ENCODE data around the gene KLHL12. TPM values are rescaled to one million over a fixed set of nuclear protein-coding genes. Genes with fewer than 3 reads are reported as not detected.
A peak's percentile ranks its signal among the peaks of the same experiment; 100 is the strongest.

Gene KLHL12
- total RNA-seq, 1 donor from 2014 or later: 24.0 TPM

GRCh38 chr1:202968351-202968750 is 41.3 kb upstream of the KLHL12 start:
- peaks cover 30% of the 10 kb centered on the region for H3K4me1 Mint-ChIP-seq (ENCODE audit: low read depth)
- no peak overlapping the region for H3K4me3 Mint-ChIP-seq (ENCODE audit: unreplicated experiment)
- no peak overlapping the region for H3K27ac Mint-ChIP-seq (ENCODE audit: unreplicated experiment)
- no peak for DNase-seq (ENCODE audit: low spot score)
- no peak for TF ChIP-seq CTCF (IDR thresholded peaks at IDR 0.05)
- H3K9me3 Mint-ChIP-seq (ENCODE audit: low read depth): no peaks in the 10 kb centered on the region
- H3K36me3 Mint-ChIP-seq (ENCODE audit: low read depth): peaks cover 4% of the 10 kb centered on the region
- peaks cover 7% of the 10 kb centered on the region for H3K27me3 Mint-ChIP-seq (ENCODE audit: low read depth)

GRCh38 chr1:202967684-202968281 is 40.7 kb upstream of the KLHL12 start:
- H3K27me3 Mint-ChIP-seq (ENCODE audit: low read depth): peaks cover 3% of the 10 kb centered on the region
- H3K4me1 Mint-ChIP-seq (ENCODE audit: low read depth): peaks cover 30% of the 10 kb centered on the region
- peaks cover 7% of the 10 kb centered on the region for H3K36me3 Mint-ChIP-seq (ENCODE audit: low read depth)
- H3K4me3 Mint-ChIP-seq (ENCODE audit: unreplicated experiment): peak overlapping the region; percentile 89
- H3K27ac Mint-ChIP-seq (ENCODE audit: unreplicated experiment): peak overlapping the region; percentile 83
- DNase-seq (ENCODE audit: low spot score): no peak
- no peaks in the 10 kb centered on the region for H3K9me3 Mint-ChIP-seq (ENCODE audit: low read depth)
- peak; percentile 4 for TF ChIP-seq CTCF (IDR thresholded peaks at IDR 0.05)

GRCh38 chr1:202966006-202966898 is 39.2 kb upstream of the KLHL12 start:
- Mint-ChIP-seq H3K4me3 (ENCODE audit: unreplicated experiment) (peak overlapping the region; percentile 71), H3K36me3 (ENCODE audit: low read depth) (peaks cover 8% of the 10 kb centered on the region), H3K27ac (ENCODE audit: unreplicated experiment) (no peak overlapping the region), H3K9me3 (ENCODE audit: low read depth) (no peaks in the 10 kb centered on the region), H3K4me1 (ENCODE audit: low read depth) (peaks cover 30% of the 10 kb centered on the region), H3K27me3 (ENCODE audit: low read depth) (no peaks in the 10 kb centered on the region)
- TF ChIP-seq CTCF (IDR thresholded peaks at IDR 0.05): no peak
- no peak for DNase-seq (ENCODE audit: low spot score)

GRCh38 chr1:202965422-202965821 is 38.4 kb upstream of the KLHL12 start:
- H3K9me3 Mint-ChIP-seq (ENCODE audit: low read depth): no peaks in the 10 kb centered on the region
- no peaks in the 10 kb centered on the region for H3K27me3 Mint-ChIP-seq (ENCODE audit: low read depth)
- no peak overlapping the region for H3K4me3 Mint-ChIP-seq (ENCODE audit: unreplicated experiment)
- TF ChIP-seq CTCF (IDR thresholded peaks at IDR 0.05): no peak
- peaks cover 8% of the 10 kb centered on the region for H3K36me3 Mint-ChIP-seq (ENCODE audit: low read depth)
- H3K4me1 Mint-ChIP-seq (ENCODE audit: low read depth): peaks cover 30% of the 10 kb centered on the region
- DNase-seq (ENCODE audit: low spot score): no peak
- peak overlapping the region; percentile 17 for H3K27ac Mint-ChIP-seq (ENCODE audit: unreplicated experiment)

- no peak for TF ChIP-seq CTCF (IDR thresholded peaks at IDR 0.05)
- Mint-ChIP-seq H3K4me1 (ENCODE audit: low read depth) (peaks cover 30% of the 10 kb centered on the region), H3K27me3 (ENCODE audit: low read depth) (no peaks in the 10 kb centered on the region), H3K9me3 (ENCODE audit: low read depth) (no peaks in the 10 kb centered on the region), H3K4me3 (ENCODE audit: unreplicated experiment) (no peak overlapping the region), H3K36me3 (ENCODE audit: low read depth) (peaks cover 8% of the 10 kb centered on the region), H3K27ac (ENCODE audit: unreplicated experiment) (no peak overlapping the region)
- DNase-seq (ENCODE audit: low spot score): no peak
Measured at GRCh38 chr1:202964791-202965410, 37.9 kb upstream of the KLHL12 start.
